B cell (primary cell): ENCODE data around the gene RBP4. TPM values are rescaled to one million over a fixed set of nuclear protein-coding genes. Genes with fewer than 3 reads are reported as not detected.

ENCODE experiments used
- ATAC-seq: fragments of 200-7000 bp; cut with Tn5 transposase; one replicate; pipeline ENCODE4 v1.10.0; 2021; ENCODE audit warnings: low read depth, mild to moderate bottlenecking, moderate number of reproducible peaks, moderate library complexity
- CTCF ChIA-PET: fragments of 350-600 bp; sonication (Branson Sonifier 250); formaldehyde crosslinking; loops from one replicate; lab custom pipeline; 2021; ENCODE audit warnings: antibody characterized with exemption, inconsistent platforms; lab: Charles Lee
- POLR2A ChIA-PET: fragments of 350-600 bp; sonication (Branson Sonifier 250); formaldehyde crosslinking; loops from one replicate; lab custom pipeline; 2021; ENCODE audit warnings: antibody characterized with exemption; lab: Charles Lee
- DNase-seq: peaks from one replicate; pipeline ENCODE4 v3.0.0; 2013
- H2AFZ ChIP-seq: 2 replicates; pipeline ENCODE4 v1.6.1; 2012; ENCODE audit warnings: mild to moderate bottlenecking, low read depth, low read length; ENCODE audit not compliant: insufficient read depth, poor library complexity, severe bottlenecking
- H3K27ac ChIP-seq, 2 donors: 1 replicate in 1 of 2; 2 replicates in 1 of 2; pipeline ENCODE4 v1.5.1; 2012 to 2013; ENCODE audit warnings: low read length in 2 of 2, mild to moderate bottlenecking in 2 of 2, moderate library complexity in 1 of 2
- H3K27me3 ChIP-seq, 4 experiments: fragments of 200-600 bp in 1 of 4; sonication (generic) in 1 of 4; replicated peaks in 1 of 4; 1 replicate in 2 of 4; 2 replicates in 2 of 4; pipeline versions ENCODE4 v1.6.1 to v1.7.0; 2013 to 2016; ENCODE audit warnings: low read length in 3 of 4, mild to moderate bottlenecking in 2 of 4, mixed read lengths in 1 of 4, moderate library complexity in 1 of 4; ENCODE audit not compliant: insufficient read depth in 4 of 4, control insufficient read depth in 3 of 4; ENCODE audit errors: control extremely low read depth in 1 of 4
- H3K36me3 ChIP-seq, 2 experiments: replicated peaks in 1 of 2; 1 replicate in 1 of 2; 2 replicates in 1 of 2; pipeline versions ENCODE4 v1.6.1 to v1.7.1; 2013; ENCODE audit warnings: low read length in 1 of 2; ENCODE audit not compliant: insufficient read depth in 2 of 2, control insufficient read depth in 1 of 2; ENCODE audit errors: control extremely low read depth in 1 of 2, extremely low read depth in 1 of 2
- H3K4me1 ChIP-seq, 2 donors: fragments of 200-600 bp in 1 of 2; sonication (generic) in 1 of 2; 1 replicate in 1 of 2; 2 replicates in 1 of 2; pipeline versions ENCODE4 v1.5.1 to v1.6.1; 2013 to 2017; ENCODE audit warnings: low read length in 2 of 2; ENCODE audit not compliant: control insufficient read depth in 2 of 2, insufficient read depth in 2 of 2
- H3K4me2 ChIP-seq: replicated peaks from 2 replicates; pipeline ENCODE3; 2012; ENCODE audit warnings: mild to moderate bottlenecking, low read depth, low read length; ENCODE audit not compliant: poor library complexity, severe bottlenecking
- H3K4me3 ChIP-seq, 5 experiments: fragments of 200-600 bp in 1 of 5; sonication (generic) in 1 of 5; 1 replicate in 3 of 5; 2 replicates in 2 of 5; pipeline versions ENCODE4 v1.5.1 to v1.7.0; 2011 to 2016; ENCODE audit warnings: low read length in 4 of 5, mild to moderate bottlenecking in 4 of 5, low read depth in 2 of 5, control low read depth in 1 of 5, moderate library complexity in 1 of 5; ENCODE audit not compliant: insufficient read depth in 1 of 5; ENCODE audit errors: control extremely low read depth in 1 of 5, extremely low read depth in 1 of 5
- H3K79me2 ChIP-seq: fragments of 200-600 bp; sonication (generic); one replicate; pipeline ENCODE4 v1.6.0; 2016; ENCODE audit warnings: low read length; ENCODE audit not compliant: control insufficient read depth, insufficient read depth
- H3K9ac ChIP-seq: fragments of 200-600 bp; sonication (generic); 2 replicates; pipeline ENCODE4 v1.6.1; 2017; ENCODE audit warnings: mild to moderate bottlenecking, low read length, moderate library complexity
- H3K9me3 ChIP-seq, 3 donors: one replicate each; pipeline versions ENCODE4 v1.6.1 to v1.7.1; 2013; ENCODE audit warnings: low read length in 2 of 3; ENCODE audit not compliant: control insufficient read depth in 2 of 3, insufficient read depth in 1 of 3; ENCODE audit errors: control extremely low read depth in 1 of 3
- H4K20me1 ChIP-seq: 2 replicates; pipeline ENCODE4 v1.6.0; 2012; ENCODE audit warnings: mild to moderate bottlenecking, low read length; ENCODE audit not compliant: insufficient read depth, control insufficient read depth, poor library complexity, severe bottlenecking
- H3K27ac Mint-ChIP-seq: one replicate; pipeline ENCODE4 v1.8.0; 2021; ENCODE audit warnings: mixed read lengths
- H3K27me3 Mint-ChIP-seq: one replicate; pipeline ENCODE4 v1.8.0; 2021; ENCODE audit warnings: mixed read lengths
- H3K4me1 Mint-ChIP-seq: one replicate; pipeline ENCODE4 v1.8.0; 2021; ENCODE audit warnings: mixed read lengths
- H3K4me3 Mint-ChIP-seq: one replicate; pipeline ENCODE4 v1.8.0; 2021; ENCODE audit warnings: mixed read lengths
- H3K9me3 Mint-ChIP-seq: one replicate; pipeline ENCODE4 v1.8.0; 2022; ENCODE audit warnings: mixed read lengths; ENCODE audit not compliant: insufficient read depth
- CTCF ChIP-seq: fragments of 200-600 bp; IDR thresholded peaks from one replicate; pipeline ENCODE4 v1.8.0; 2022; ENCODE audit warnings: antibody characterized with exemption, mild to moderate bottlenecking
- EZH2 ChIP-seq: IDR thresholded peaks from 2 replicates; pipeline ENCODE4 v1.6.1; 2012; ENCODE audit warnings: borderline replicate concordance, low read depth, mild to moderate bottlenecking, moderate library complexity, low read length; ENCODE audit not compliant: insufficient read depth, poor library complexity, severe bottlenecking
- WGBS: methylation state at CpG from one replicate; pipeline ENCODE4 v1.1.5; 2013; ENCODE audit warnings: missing lambda C conversion rate; ENCODE audit not compliant: insufficient coverage; 5-methylcytosine and 5-hydroxymethylcytosine counted together
- intact Hi-C: fragments of 100-400 bp; cut with micrococcal nuclease; formaldehyde crosslinking; loops from one replicate; pipeline ENCODE4 v1.10.0; 2022
- polyA plus RNA-seq: library from polyadenylated mRNA; depleted of rRNA; stranded (reverse); fragments of >200 nt; gene quantifications from 2 replicates; pipeline ENCODE4 v1.2.3, GENCODE V29; 2012
- total RNA-seq, 2 donors: library from RNA; stranded (reverse); fragments of 120-200 nt in 1 of 2; gene quantifications; 1 replicate in 1 of 2; 2 replicates in 1 of 2; pipeline versions ENCODE4 v1.2.3 to v1.2.4, GENCODE V29; 2013 to 2022

Gene RBP4
- total and polyA plus RNA-seq, 2 donors (not counting 1 experiment from before 2014, with no cell fraction given), result not detected

- ATAC-seq (no peak), DNase-seq (no peak)
- Histone ChIP-seq H4K20me1 (no peaks in the 10 kb centered on the region), H3K9ac (no peak overlapping the region), H3K9me3 (peaks cover 0 to 4% (median 0%) of the 10 kb centered on the region in 3 donors), H3K4me3 (no peak overlapping the region), H3K27me3 (peaks cover 0 to 3% (median 0%) of the 10 kb centered on the region in 4 experiments), H3K36me3 (no peaks in the 10 kb centered on the region), H2AFZ (no peak overlapping the region), H3K27ac (no peak overlapping the region), H3K79me2 (no peaks in the 10 kb centered on the region), H3K4me2 (no peak overlapping the region), H3K4me1 (no peaks in the 10 kb centered on the region)
- no peaks in the 10 kb centered on the region for H3K9me3 Mint-ChIP-seq
- no peak overlapping the region for H3K27ac Mint-ChIP-seq
- intact Hi-C loops, result no loop called here
- H3K27me3 Mint-ChIP-seq, result peaks cover 4% of the 10 kb centered on the region
- no peak overlapping the region for H3K4me3 Mint-ChIP-seq
- TF ChIP-seq CTCF (no peak), EZH2 (no peak)
- 88% methylated on average over 6 of the region's 8 CpGs for WGBS
- POLR2A ChIA-PET, result no interaction called here
- CTCF ChIA-PET, result interaction anchor here (1.1 to 5.5 kb wide), 7 partner anchors 8 to 304 kb away, joined by 3 to 64 read pairs (median 5); partner anchors contain the start of gene FRA10AC1
- H3K4me1 Mint-ChIP-seq, result peaks cover 2% of the 10 kb centered on the region
Measured at GRCh38 chr10:93553482-93554315, 47.3 kb downstream of the RBP4 start.

GRCh38 chr10:93552780-93553179 lies 48.3 kb downstream of the RBP4 start:
- Histone ChIP-seq H3K4me2 (no peak overlapping the region), H3K79me2 (no peaks in the 10 kb centered on the region), H3K9me3 (peaks cover 0 to 4% (median 0%) of the 10 kb centered on the region in 3 donors), H2AFZ (no peak overlapping the region), H3K27me3 (peaks cover 0 to 3% (median 0%) of the 10 kb centered on the region in 4 experiments), H3K9ac (no peak overlapping the region), H3K27ac (no peak overlapping the region), H3K4me1 (no peaks in the 10 kb centered on the region), H4K20me1 (no peaks in the 10 kb centered on the region), H3K4me3 (no peak overlapping the region), H3K36me3 (no peaks in the 10 kb centered on the region)
- POLR2A ChIA-PET, result no interaction called here
- H3K9me3 Mint-ChIP-seq, result no peaks in the 10 kb centered on the region
- CTCF ChIA-PET, result interaction anchor here (1.1 to 5.5 kb wide), 2 partner anchors 128 to 305 kb away, joined by 3 to 64 read pairs; no protein-coding TSS in a partner anchor
- ATAC-seq, result no peak
- H3K4me3 Mint-ChIP-seq, result no peak overlapping the region
- H3K27ac Mint-ChIP-seq, result no peak overlapping the region
- whole genome bisulfite sequencing, result no CpG with 5 or more reads among the region's 3 CpGs
- TF ChIP-seq EZH2 (no peak), CTCF (no peak)
- no peak for DNase-seq
- intact Hi-C loops, result no loop called here
- H3K27me3 Mint-ChIP-seq, result no peaks in the 10 kb centered on the region
- peaks cover 2% of the 10 kb centered on the region for H3K4me1 Mint-ChIP-seq
